Measurements from ENCODE around the gene NCKAP5. TPM values are rescaled to one million over a fixed set of nuclear protein-coding genes. Genes with fewer than 3 reads are reported as not detected.

Gene NCKAP5
- total RNA-seq, 1 donor from 2014 or later = 8.9 TPM

- ATAC-seq = no peak
Measured at GRCh38 chr2:133194777-133195335, 373.4 kb downstream of the NCKAP5 start.

GRCh38 chr2:133194362-133194655 lies 374.0 kb downstream of the NCKAP5 start:
- ATAC-seq = no peak

- no peak for ATAC-seq
Measured at GRCh38 chr2:133193544-133194361, 374.5 kb downstream of the NCKAP5 start.

- no peak for ATAC-seq
Measured at GRCh38 chr2:133192028-133192427, 376.2 kb downstream of the NCKAP5 start.

GRCh38 chr2:133177196-133177595 lies 391.1 kb downstream of the NCKAP5 start:
- no peak for ATAC-seq

GRCh38 chr2:133175926-133176325 lies 392.3 kb downstream of the NCKAP5 start:
- no peak for ATAC-seq

- ATAC-seq = no peak
Measured at GRCh38 chr2:133173224-133173623, 395.0 kb downstream of the NCKAP5 start.

GRCh38 chr2:133171393-133172004 lies 396.8 kb downstream of the NCKAP5 start:
- ATAC-seq = peak; percentile 32

- no peak for ATAC-seq
Measured at GRCh38 chr2:133169274-133169912, 398.9 kb downstream of the NCKAP5 start.

GRCh38 chr2:133167990-133168389 lies 400.3 kb downstream of the NCKAP5 start:
- no peak for ATAC-seq

- ATAC-seq = no peak
Measured at GRCh38 chr2:133167223-133167622, 401.0 kb downstream of the NCKAP5 start.

- no peak for ATAC-seq
Measured at GRCh38 chr2:133166031-133166430, 402.2 kb downstream of the NCKAP5 start.

- no peak for ATAC-seq
Measured at GRCh38 chr2:133163111-133163510, 405.2 kb downstream of the NCKAP5 start.

GRCh38 chr2:133158442-133158841 lies 409.8 kb downstream of the NCKAP5 start:
- ATAC-seq = no peak

GRCh38 chr2:133158024-133158423 lies 410.2 kb downstream of the NCKAP5 start:
- no peak for ATAC-seq

- no peak for ATAC-seq
Measured at GRCh38 chr2:133157141-133157540, 411.1 kb downstream of the NCKAP5 start.

GRCh38 chr2:133152801-133153200 lies 415.5 kb downstream of the NCKAP5 start:
- ATAC-seq = no peak

GRCh38 chr2:133148187-133148586 lies 420.1 kb downstream of the NCKAP5 start:
- no peak for ATAC-seq

- ATAC-seq = no peak
Measured at GRCh38 chr2:133146893-133147292, 421.4 kb downstream of the NCKAP5 start.

- no peak for ATAC-seq
Measured at GRCh38 chr2:133143645-133144044, 424.6 kb downstream of the NCKAP5 start.

GRCh38 chr2:133142087-133142486 lies 426.2 kb downstream of the NCKAP5 start:
- ATAC-seq = no peak

GRCh38 chr2:133140620-133141019 lies 427.6 kb downstream of the NCKAP5 start:
- ATAC-seq = no peak

- no peak for ATAC-seq
Measured at GRCh38 chr2:133139847-133140533, 428.3 kb downstream of the NCKAP5 start.

Data from esophagus mucosa (tissue), 1 donor.